NCI-H1417 treated with DMSO at 0.1 percent for 48 hours (cell line): ENCODE measurements around the gene KLK6.
A peak's percentile ranks its signal among the peaks of the same experiment; 100 is the strongest.

ENCODE experiments used
- DNase-seq: peaks from one replicate; lab custom pipeline; 2025; lab: John Stamatoyannopoulos, UW

Gene KLK6

DNA sequence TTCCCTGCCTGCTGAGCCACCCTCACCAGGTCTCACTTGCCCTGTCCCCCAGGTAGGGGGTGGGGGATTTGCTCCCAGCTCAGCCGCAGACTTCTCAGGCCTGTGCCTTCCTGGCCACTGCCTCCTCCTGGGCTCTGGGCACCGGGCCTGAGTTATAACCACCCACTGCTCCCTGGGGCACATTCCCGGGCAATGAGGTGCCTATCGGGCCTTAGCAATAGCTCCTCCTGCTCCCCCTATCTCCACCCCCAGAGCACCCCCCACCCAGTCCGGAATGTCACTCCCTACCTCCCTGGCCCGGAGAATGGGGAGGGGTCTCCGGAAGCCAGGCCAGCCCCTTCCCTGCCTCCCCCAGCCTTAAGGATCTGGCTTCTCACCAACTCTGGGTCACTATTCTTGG is 16.5 kb downstream of the KLK6 start, which contains the start of gene KLK5:
Gene KLK5 (minus strand): TSS at position 129 of the 400 bp plus-strand sequence. CDS start 381 bp downstream, outside the sequence.
- no peak for DNase-seq

DNA sequence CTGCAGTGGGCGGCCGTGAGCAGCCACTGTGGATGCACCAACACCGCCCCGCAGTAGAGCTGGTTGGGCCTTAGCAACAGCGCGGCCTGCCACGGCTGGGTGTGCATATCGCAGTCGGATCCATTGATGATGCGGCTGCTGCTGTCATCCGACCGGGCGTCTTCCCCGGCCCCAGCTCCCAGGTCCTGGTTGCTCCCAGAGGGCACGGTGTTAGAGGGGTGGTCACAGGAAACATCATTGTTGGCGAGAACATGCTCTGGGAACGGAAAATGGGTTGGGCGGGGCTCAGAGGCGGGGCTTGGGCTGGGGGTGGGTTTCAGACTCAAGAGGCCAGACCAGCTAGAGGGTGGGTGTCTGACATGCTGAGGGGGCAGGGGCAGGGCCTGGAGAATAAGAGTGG is 19.5 kb downstream of the KLK6 start:
- no peak for DNase-seq

DNA sequence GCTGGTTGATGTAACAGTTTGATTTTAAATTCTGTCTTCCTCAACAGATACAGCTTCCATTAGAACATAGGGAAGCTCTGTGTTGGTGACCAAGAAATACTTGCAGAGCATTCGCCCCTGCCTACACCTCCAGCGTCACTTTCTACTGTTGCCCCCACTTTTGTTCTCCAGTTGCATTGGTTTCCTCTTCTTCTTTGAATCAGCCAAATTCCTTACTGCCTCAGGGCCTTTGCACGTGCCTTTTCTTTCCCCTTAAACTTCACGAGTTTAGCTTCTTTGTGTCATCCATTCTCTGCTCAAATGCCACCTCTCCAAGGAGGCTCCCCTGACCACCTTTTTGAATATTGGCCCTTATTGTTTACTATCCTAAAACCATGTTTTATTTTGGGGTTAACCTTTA is 22.3 kb downstream of the KLK6 start:
- no peak for DNase-seq

DNA sequence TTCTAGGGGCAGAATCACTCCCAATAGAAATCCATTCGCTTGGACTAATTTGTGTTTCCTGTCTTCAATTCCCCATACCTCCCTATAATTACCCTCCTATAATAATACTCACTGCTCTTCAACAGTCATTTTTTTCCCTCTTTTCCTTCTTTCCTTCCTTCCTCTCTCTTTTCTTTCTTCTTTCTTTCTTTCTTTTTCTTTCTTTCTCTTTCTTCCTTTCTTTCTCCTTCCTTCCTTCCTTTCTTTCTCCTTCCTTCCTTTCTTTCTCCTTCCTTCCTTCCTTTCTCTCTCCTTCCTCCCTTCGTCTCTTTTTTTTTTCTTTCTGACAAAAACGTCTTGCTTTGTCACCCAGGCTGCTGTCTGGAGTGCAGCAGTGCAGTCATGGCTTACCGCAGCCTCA is 24.6 kb downstream of the KLK6 start:
- DNase-seq = no peak

DNA sequence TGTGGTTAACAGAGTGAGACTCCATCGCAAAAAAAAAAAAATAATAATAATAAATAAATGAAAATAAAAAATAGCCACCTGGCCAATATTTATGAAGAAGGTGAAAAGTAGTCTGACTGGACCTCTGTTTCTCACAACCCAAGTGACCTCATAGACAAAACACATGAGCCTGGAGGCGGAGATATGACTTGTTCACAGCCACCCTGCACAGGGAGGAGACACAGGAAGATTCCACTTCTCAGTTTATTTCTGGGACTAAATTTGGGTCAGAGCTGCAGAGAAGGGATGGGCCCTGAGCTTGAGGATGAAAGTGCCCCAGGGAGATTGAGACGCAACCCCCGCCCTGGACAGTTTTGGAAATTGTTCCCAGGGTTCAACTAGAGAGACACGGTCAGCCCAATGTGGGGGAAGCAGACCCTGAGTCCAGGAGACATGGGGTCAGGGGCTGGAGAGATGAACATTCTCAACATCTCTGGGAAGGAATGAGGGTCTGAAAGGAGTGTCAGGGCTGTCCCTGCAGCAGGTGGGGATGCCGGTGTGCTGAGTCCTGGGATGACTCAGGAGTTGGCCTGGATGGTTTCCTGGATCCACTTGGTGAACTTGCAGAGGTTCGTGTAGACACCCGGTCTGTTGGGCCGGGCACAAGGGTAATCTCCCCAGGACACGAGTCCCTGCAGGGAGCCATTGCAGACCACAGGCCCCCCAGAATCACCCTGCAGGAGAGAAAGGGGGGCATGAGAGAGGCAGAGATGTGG is 26.1 kb downstream of the KLK6 start:
- no peak for DNase-seq

DNA sequence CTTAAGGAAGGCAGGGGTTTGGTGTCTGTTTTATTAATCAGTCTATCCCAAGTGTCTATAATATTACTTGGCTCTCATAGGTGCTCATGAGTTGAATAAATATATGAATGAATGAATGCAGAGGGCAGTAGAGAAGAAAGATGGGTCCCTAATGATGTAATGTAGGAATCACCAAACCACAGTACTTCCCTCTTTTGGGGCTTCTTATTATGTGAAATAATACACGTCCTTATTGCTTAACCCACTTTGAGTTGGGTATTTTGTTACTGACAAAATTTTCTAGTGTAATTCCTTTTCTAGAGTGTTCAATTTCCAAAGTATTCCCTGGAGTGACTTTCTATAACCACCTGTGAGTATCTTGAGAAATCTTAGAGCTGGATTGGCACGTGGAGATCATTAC is 29.8 kb downstream of the KLK6 start:
- no peak for DNase-seq

DNA sequence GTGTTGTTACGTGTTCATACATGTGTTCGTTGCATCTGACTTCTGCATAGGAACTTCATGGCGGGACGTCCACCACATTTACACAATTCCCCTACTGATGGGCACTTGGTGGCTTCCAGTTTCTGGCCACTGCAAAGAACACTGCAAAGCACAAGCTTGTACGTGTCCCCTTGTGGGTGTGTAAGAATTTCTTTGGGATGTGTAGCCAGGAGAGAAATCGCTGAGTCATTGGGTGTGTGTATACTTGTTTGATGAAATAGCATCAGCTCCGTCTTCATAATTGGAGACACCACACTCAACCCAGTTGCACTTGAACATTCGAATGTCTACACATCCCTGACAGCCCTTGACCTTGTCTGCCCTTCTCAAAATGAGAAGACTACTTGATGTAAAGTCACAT is 35.8 kb downstream of the KLK6 start:
- no peak for DNase-seq

DNA sequence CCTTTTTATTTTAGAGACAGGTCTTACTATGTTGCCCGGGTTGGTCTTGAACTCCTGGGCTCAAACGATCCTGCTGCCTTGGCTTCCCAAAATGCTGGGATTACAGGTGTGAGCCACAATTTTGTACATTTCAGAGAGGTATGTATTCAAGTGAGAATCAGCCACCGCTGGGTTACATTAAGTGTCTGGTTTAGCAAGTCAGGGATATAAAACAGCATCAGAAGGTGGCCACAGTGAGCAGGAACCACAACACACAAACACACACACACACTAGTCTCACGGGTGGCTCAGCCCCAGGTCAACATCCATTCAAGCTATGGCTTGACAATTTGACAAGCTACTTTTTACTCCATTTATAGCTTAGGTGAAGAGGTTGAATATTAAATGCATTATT is 36.7 kb downstream of the KLK6 start:
- DNase-seq = no peak

DNA sequence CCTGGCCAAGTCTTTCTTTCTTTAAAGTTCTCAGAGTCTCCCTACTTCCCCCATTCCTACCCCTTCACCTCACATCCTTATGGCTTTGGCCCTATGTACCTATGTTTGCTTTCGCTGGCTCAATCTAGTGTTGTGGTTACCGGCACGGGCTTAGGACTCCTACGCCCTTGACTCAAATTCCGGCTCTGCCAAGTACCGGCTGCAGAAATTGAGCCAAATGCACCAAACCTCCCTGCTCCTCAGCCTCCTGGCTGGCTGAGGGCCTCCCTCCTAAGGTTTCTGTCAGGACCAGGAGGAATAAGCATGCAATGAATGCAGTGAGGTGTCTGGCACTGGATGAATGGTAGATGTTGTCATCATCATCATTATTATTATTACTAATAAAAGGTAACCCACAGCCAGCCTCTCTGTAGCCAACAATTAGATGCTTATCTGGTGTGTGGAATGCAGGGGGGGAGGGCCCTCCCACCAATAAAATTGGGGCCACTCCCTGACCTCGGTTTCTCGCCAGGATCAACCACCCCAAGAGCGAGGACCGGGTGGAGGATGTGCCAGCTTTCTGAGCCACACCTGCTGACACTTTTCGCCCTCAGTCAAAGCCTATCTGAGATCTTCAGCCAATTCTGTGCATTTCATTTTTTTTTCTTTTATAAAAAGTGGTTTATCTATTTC is 37.2 kb downstream of the KLK6 start:
- no peak for DNase-seq

DNA sequence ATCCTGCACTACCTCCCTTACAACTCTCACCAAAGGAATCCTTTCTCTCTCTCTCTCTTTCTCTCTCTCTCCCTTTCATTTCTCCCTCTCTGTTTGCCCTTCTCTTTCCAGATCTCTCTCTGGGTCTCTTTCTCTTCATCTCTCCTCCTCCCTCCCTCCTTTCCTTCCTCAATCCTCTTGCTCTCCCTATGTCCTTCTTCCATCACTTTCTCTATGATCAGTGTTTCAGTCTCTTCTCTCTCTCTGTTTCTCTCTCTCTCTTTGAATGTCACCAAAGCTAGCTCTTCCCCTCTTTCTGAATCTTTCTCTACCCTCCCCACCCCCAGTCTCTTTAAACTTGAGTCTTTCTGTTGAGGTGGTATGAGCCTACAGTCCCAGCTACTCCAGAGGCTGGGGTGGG is 38.4 kb downstream of the KLK6 start:
- no peak for DNase-seq

DNA sequence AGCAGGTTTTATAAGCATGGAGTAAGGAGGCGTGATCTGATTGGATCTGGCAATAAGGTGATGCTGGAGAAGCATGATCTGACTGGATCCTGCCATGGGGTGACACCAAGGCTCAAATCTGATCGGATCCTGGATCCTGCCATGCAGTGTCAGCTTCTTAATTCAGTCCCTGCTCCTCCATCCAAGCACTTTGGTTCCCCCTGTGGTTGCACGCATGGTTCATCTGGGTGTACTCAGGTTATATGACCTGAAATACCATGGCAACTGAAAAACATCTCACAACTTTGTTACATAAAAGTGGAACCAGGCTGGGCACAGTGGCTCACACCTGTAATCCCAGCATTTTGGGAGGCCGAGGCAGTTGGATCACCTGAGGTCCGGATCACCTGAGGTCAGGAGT is 40.6 kb downstream of the KLK6 start:
- no peak for DNase-seq

DNA sequence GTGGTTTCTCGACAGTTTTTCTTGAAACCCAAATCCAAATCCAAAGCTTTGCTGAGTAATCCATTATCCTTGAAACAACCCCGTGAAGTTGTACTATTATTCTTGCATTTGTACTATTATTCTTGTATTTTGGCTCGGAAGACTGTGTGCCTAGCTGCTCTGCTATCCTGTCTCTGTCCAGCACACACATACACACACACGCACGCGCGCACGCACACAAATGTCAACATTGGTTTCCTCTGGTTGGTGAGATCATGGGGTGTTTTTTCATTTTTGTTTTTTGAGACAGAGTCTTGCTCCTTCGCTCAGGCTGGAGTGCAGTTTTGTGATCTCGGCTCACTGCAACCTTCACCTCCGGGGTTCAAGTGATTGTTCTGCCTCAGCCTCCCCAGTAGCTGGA is 43.2 kb downstream of the KLK6 start:
- DNase-seq = no peak

DNA sequence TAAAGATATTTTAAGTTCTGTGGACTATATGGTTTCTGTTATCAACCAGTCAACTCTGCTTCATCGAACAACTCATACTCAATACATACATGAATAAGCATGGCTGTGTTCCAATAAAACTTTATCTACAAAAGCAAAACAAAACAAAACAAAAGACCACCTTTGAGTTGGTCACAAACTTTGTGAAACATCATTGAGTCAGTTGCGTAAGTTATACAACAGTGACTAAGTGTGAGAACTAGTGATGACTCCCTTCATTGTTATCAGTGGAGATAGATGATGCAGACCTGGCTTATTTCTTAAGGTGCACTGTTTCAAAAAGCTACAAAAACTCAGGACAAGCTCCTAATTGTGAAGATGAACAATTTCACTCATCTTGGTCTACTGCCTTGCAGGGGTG is 43.7 kb downstream of the KLK6 start:
- no peak for DNase-seq

DNA sequence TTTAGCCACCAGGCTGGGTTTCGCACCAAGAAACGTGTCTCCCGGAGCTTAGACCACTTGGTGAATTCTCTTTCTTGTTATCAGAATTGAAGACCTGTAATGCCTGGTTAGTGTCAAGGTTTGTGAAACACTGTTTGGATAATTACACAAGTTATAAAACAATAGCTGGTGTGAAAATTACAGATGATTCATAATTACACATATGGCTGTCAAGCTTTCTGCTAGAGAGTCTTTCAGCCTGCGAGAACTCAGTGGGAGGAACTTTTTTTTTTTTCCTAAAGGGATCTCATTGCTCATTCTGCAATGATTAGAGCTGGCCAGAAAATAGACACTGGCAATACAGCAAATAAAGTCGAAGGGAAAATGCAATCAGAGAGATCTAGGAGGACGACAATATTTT is 44.8 kb downstream of the KLK6 start:
- DNase-seq = no peak

DNA sequence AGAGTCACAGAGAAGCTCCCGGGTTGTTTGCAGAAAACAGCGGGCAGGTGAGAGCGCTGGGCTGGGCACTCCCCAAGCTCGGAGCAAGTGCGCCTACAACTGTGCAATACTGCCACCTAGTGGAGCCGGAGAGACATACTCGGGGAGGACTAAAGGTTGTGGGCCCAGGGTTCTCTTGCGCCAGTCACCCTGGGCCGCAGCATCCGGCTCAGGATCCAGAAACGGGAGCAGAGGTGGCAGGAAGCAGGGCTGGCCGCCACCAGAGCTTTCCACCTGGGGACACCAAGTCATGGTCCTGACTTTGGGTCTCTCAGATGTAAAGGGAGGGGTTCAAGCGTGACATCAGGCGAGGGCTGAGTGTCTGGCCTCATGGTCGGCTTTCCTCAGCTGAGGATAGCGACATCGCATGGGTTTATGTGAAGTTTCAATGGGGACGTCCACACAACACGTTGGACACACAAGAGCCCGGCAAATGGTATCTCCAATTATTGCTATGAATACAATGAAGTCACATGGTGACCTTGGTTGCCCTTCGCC is 47.0 kb downstream of the KLK6 start:
- DNase-seq = peak; percentile 53

DNA sequence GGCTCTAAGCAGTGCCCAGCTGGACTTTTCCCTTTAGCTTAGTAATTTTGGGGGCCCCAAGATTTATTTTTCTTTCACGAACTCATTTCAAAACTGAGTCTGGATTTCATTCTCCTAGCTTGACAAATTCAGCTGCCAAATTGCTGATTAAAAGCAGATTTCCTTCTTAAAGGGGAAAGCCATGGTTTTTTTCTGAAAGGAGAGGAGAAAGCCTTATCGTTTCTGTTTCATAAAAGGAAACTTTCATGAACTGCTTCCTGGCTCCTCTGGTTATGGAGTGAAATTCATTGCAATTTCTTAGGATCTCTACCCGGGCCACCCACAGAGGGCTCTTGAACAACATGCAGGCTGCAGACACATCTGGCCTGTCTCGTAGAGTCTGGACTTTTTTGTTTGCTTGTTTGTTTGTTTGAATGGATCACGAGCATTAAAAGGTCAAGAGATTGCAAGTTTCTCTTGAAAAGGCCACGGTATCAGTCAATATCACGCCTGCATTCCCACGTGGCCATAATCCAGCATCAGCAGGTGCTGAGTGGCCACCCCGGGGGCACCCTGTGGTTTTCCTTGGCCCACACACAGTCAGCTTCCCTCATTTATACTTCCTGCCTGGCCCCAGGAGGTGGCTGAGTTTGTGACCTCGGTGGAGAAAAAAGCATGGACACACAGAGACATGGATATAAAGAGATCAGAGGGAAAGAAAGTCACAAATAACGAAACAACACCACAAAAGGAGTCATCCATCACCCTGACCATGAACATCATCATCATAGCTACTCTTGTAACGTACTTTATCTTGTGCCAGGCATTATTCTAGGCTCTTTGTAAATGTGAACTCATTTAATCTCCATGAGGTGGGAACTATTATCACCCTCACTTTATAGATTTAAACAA is 47.7 kb downstream of the KLK6 start:
- DNase-seq = no peak

DNA sequence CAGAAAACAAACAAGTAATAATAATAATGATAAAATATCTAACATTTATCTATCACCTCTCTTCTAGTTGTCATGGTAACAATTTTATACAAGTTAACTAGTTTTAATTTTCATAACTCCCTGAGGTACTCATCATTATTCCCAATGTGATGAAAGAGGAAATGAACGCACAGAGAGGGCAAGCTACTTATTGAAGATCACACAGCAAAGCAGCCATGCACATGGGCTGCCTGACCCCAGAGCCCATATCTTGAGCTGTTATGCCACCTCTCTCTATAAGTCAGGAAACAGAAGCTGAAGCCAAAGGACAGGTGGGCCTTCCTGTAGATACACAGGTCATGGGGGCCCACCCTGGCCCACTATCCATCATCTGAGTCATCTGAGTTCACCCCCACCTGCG is 53.3 kb downstream of the KLK6 start:
- DNase-seq = no peak

DNA sequence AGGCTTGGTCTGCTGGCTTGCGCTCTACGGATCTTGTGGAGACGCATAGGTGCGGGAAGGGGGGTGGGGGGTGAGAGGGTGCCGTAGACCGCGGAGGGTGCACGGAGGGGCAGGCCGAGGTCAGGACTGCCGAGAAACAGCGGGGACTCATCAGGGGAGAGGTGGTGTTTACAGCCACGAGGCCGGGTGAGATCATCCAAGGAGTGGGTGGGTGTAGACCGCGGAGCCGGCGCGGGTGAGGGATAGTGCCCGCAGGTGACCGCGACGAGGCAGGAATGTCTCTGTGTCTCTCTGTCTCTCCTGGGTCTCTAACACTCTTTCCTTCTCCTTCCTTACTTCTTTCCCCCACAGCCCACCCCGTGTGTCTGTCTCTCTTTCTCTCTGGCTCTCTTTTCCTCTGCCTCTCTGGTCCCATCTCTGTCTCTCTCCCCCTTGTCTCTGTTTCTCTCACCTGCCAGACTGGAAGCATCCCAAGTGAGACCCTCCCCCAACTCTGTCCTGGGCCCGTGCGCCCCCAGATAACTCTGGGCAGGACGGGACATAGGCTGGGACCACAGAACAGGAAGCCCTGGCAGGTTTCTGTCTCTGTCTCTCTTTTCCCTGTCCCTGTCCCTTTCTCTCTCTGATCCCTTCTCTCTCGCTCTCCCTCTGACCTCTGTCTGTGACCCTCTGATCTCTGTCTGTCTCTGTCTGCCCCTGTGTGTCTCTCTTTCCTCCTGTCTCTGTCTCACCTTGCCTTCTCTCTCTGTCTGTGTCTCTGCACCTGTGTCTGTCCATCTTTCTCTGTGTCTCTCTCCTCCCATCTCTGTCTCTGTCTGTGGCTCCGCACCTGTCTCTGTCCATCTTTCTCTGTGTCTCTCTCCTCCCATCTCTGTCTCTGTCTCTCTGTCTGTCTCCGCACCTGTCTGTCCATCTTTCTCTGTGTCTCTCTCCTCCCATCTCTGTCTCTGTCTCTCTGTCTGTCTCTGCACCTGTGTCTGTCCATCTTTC is 56.4 kb downstream of the KLK6 start:
- no peak for DNase-seq

DNA sequence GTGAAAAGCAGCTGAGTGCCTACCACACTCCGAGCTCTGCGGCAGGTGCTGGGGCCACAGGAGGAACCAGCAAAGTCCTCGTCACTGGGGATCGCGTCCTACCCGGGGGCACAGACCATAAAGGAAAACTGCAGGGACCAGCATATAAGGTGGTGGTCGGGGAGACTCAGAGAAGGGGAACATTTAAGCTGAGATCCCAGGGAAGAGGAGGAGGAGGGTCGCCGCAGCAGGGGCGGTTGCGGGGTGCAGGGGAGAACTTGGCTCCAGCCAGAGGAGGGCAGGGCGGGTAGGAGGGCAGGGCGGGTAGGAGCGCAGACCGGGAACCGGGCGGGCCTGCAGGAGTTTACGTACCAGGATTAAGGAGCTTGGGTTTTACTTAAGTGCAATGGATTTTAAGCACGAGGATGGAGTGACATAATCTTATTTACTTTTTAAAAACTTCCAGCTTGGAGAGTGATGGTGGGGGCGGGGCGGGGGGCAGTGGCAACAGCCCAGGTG is 57.2 kb downstream of the KLK6 start:
- DNase-seq = no peak

DNA sequence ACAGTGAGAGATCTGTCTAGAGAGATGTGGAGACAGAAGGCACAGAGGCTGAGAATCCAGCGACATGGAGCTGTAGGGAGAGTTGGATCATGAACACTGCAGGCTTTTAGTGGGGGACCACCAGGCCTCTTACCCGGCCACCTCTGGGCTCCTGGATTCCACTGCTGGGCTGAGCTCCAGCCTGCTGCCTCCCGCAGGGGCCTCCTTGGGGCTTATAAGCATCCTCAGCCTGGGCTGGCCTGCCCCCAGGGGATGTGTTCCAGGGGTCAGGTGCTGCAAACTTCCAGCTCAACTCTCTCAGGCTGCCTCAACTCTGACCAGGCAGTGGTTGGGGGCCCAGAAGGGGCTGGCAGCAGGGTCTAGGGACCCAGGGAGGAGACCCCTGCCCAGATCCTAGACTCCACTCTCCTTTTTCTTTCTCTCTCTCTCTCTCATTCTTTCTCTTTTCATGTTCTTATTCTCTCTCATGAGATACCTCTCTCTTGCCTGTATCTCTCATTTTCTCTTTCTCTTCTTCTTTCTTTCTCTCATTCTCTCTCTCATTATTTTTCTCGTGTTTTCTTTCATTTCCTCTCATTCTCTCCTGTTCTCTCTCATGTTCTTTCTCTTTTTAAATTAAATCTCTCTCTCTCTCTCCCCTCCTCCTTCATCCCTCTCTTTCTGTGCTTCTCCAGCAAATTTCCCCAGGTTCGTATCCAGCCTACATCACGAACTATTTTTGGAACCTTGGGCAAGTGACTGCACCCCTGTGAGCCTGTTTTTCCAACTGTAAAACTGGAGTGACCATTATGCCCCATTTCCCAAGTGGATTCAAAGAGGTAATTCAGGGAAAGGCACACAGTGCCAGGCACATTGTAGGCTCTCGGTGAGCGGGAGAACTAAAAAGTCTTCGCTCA is 57.9 kb downstream of the KLK6 start, which contains the start of gene KLK4:
Gene KLK4 (minus strand): TSS at position 190 of the 896 bp plus-strand sequence. CDS start 657 bp downstream, outside the sequence.
- no peak for DNase-seq
